Non-pigmented ciliary epithelial cell (primary cell): ENCODE measurements around the gene IZUMO4.

ENCODE experiments used
- DNase-seq: peaks from one replicate; pipeline ENCODE4 v3.0.0-alpha.2; 2010; ENCODE audit warnings: low read depth

Gene IZUMO4

GRCh38 chr19:2108251-2109016 lies 11.7 kb downstream of the IZUMO4 start:
- DNase-seq, result no peak

- DNase-seq, result no peak
These were observed 12.5 kb downstream of the IZUMO4 start for GRCh38 chr19:2109046-2109864.

- no peak for DNase-seq
These were observed 14.1 kb downstream of the IZUMO4 start for GRCh38 chr19:2110822-2111221.

- DNase-seq, result no peak
These were observed 14.7 kb downstream of the IZUMO4 start for GRCh38 chr19:2111425-2111824.

- no peak for DNase-seq
These were observed 15.2 kb downstream of the IZUMO4 start for GRCh38 chr19:2111886-2112285.

- no peak for DNase-seq
These were observed 16.0 kb downstream of the IZUMO4 start for GRCh38 chr19:2112516-2113320.

GRCh38 chr19:2113439-2114211 lies 16.9 kb downstream of the IZUMO4 start:
- no peak for DNase-seq

- DNase-seq, result no peak
These were observed 17.5 kb downstream of the IZUMO4 start for GRCh38 chr19:2114218-2114617.

- no peak for DNase-seq
These were observed 18.1 kb downstream of the IZUMO4 start for GRCh38 chr19:2114821-2115220.

GRCh38 chr19:2115324-2115723 lies 18.6 kb downstream of the IZUMO4 start:
- DNase-seq, result no peak

GRCh38 chr19:2115911-2116426 lies 19.3 kb downstream of the IZUMO4 start:
- no peak for DNase-seq

GRCh38 chr19:2116507-2116906 lies 19.8 kb downstream of the IZUMO4 start:
- no peak for DNase-seq

- DNase-seq, result no peak
These were observed 20.7 kb downstream of the IZUMO4 start for GRCh38 chr19:2117215-2117960.

GRCh38 chr19:2118438-2118837 lies 21.7 kb downstream of the IZUMO4 start:
- no peak for DNase-seq

- no peak for DNase-seq
These were observed 23.4 kb downstream of the IZUMO4 start for GRCh38 chr19:2119921-2120785.

- DNase-seq, result no peak
These were observed 24.1 kb downstream of the IZUMO4 start for GRCh38 chr19:2120821-2121220.

- no peak for DNase-seq
These were observed 24.8 kb downstream of the IZUMO4 start for GRCh38 chr19:2121416-2122051.

- no peak for DNase-seq
These were observed 25.5 kb downstream of the IZUMO4 start for GRCh38 chr19:2122251-2122650.

- DNase-seq, result no peak
These were observed 26.3 kb downstream of the IZUMO4 start for GRCh38 chr19:2122982-2123381.
